Panc1 (cell line): Measurements from ENCODE around the gene TTC28. TPM values are rescaled to one million over a fixed set of nuclear protein-coding genes. Genes with fewer than 3 reads are reported as not detected.
"Not testable (repeated sequence)": the region's sequence is repeated elsewhere in the genome, so short reads cannot be mapped to it uniquely, and the experiment has no call there.

ENCODE experiments used
- ATAC-seq: fragments of 200-7000 bp; cut with Tn5 transposase; 2 replicates; pipeline ENCODE4 v1.9.1; 2020; ENCODE audit warnings: mild to moderate bottlenecking, moderate library complexity
- Bru-seq: library from RNA; stranded (reverse); fragments of 400-500 nt; gene quantifications from one replicate; lab custom pipeline; 2021; lab: Mats Ljungman, UMichigan
- BruChase-seq, 2 experiments: library from RNA; stranded (reverse); fragments of 400-500 nt; gene quantifications; one replicate each; lab custom pipeline; 2021; lab: Mats Ljungman, UMichigan
- BruUV-seq: library from RNA; stranded (reverse); fragments of 400-500 nt; replicated peaks from 2 replicates; lab custom pipeline; 2021; lab: Mats Ljungman, UMichigan
- CTCF ChIA-PET: fragments of 300-600 bp; sonication (Branson Sonifier 250); formaldehyde crosslinking; loops from one replicate; lab custom pipeline; 2022; ENCODE audit warnings: antibody characterized with exemption; lab: Charles Lee
- POLR2A ChIA-PET: fragments of 300-600 bp; sonication (Branson Sonifier 250); formaldehyde crosslinking; loops from one replicate; lab custom pipeline; 2022; ENCODE audit warnings: antibody characterized with exemption; lab: Charles Lee
- DNase-seq: peaks from one replicate; pipeline ENCODE4 v3.0.0-alpha.2; 2010; ENCODE audit warnings: low read depth, low spot score
- H3K27ac ChIP-seq: 2 replicates; pipeline ENCODE4 v1.5.1; 2011; ENCODE audit warnings: mild to moderate bottlenecking, low read length, inconsistent platforms
- H3K27me3 ChIP-seq: fragments of 200-500 bp; sonication (Bioruptor generic); 2 replicates; pipeline ENCODE4 v1.6.0; 2014; ENCODE audit warnings: low read length, inconsistent platforms; ENCODE audit not compliant: control insufficient read depth, insufficient read depth
- H3K36me3 ChIP-seq: fragments of 200-500 bp; sonication (Bioruptor generic); 2 replicates; pipeline ENCODE4 v1.5.1; 2014; ENCODE audit warnings: inconsistent platforms, mild to moderate bottlenecking, low read length, moderate library complexity; ENCODE audit not compliant: control insufficient read depth, insufficient read depth
- H3K4me1 ChIP-seq: 2 replicates; pipeline ENCODE4 v1.5.1; 2011; ENCODE audit warnings: inconsistent platforms, mild to moderate bottlenecking, low read length, moderate library complexity; ENCODE audit not compliant: control insufficient read depth, insufficient read depth
- H3K4me3 ChIP-seq, 2 experiments: 2 replicates each; pipeline ENCODE4 v1.5.1; 2011 to 2012; ENCODE audit warnings: low read depth in 2 of 2, low read length in 2 of 2, mild to moderate bottlenecking in 2 of 2, inconsistent platforms in 1 of 2, moderate library complexity in 1 of 2
- H3K9me3 ChIP-seq: fragments of 200-500 bp; sonication (Bioruptor generic); 2 replicates; pipeline ENCODE4 v1.5.1; 2014; ENCODE audit warnings: low read depth, mild to moderate bottlenecking, inconsistent platforms, low read length, moderate library complexity; ENCODE audit not compliant: control insufficient read depth, insufficient read depth
- POLR2AphosphoS5 ChIP-seq: IDR thresholded peaks from 2 replicates; pipeline ENCODE4 v1.6.1; 2012; ENCODE audit warnings: mild to moderate bottlenecking, low read depth, low read length, moderate library complexity
- SIN3A ChIP-seq: IDR thresholded peaks from 2 replicates; pipeline ENCODE4 v1.6.1; 2012; ENCODE audit warnings: low read depth, mild to moderate bottlenecking, low read length, moderate library complexity, borderline replicate concordance; ENCODE audit not compliant: insufficient read depth
- TCF7L2 ChIP-seq: IDR thresholded peaks from 2 replicates; pipeline ENCODE4 v1.6.1; 2011; ENCODE audit warnings: mild to moderate bottlenecking, low read depth, low read length, inconsistent platforms
- in situ Hi-C: cut with HindIII; loops from 2 replicates; pipeline ENCODE4 v1.10.0; 2016; ENCODE audit warnings: low sequenced_read_pairs, low pct_unique_long_range_greater_than_20kb
- intact Hi-C: fragments of 100-400 bp; cut with micrococcal nuclease; formaldehyde crosslinking; loops from one replicate; pipeline ENCODE4 v1.10.0; 2022; ENCODE audit not compliant: unreplicated experiment
- long read RNA-seq: library from polyadenylated mRNA; unstranded; transcript quantifications from one replicate; pipeline ENCODE4 v2.0.0, GENCODE V29; 2021; ENCODE audit not compliant: unreplicated experiment
- polyA plus RNA-seq: library from polyadenylated mRNA; unstranded; fragments of >200 nt; gene quantifications from one replicate; pipeline ENCODE4 v1.2.1, GENCODE V29; 2012; ENCODE audit warnings: missing spikeins; ENCODE audit not compliant: insufficient read length
- total RNA-seq: library from RNA; stranded (reverse); gene quantifications from one replicate; pipeline ENCODE4 v1.2.1, GENCODE V29; 2021; ENCODE audit not compliant: unreplicated experiment
- TF ChIP-seq, protein P1 (sequence below): fragments of 450-650 bp; IDR thresholded peaks from 2 replicates; pipeline ENCODE4 v1.5.1; 2017; ENCODE audit warnings: mild to moderate bottlenecking
- TF ChIP-seq, protein P2 (sequence below), 2 experiments: IDR thresholded peaks; 2 replicates each; pipeline ENCODE4 v1.6.1; 2011 to 2012; ENCODE audit warnings: low read depth in 2 of 2, control low read depth in 1 of 2, low read length in 1 of 2, mild to moderate bottlenecking in 1 of 2, moderate library complexity in 1 of 2; ENCODE audit not compliant: insufficient read depth in 1 of 2

The TTC28 gene
- total RNA-seq (24.8 TPM), Bru-seq, nascent RNA (percentile 73 among the genes with signal in this experiment), BruChase-seq, experiment 1, labeled RNA remaining after a 2-hour chase (percentile 69 among the genes with signal in this experiment), BruChase-seq, experiment 2, labeled RNA remaining after a 6-hour chase (percentile 65 among the genes with signal in this experiment)
- 12.4 TPM for polyA plus RNA-seq
- long read RNA-seq, partial matches to known transcripts, result 3 of 23 reads
- long read RNA-seq, other reads (novel, unspliced or antisense), result 19 of 23 reads

DNA sequence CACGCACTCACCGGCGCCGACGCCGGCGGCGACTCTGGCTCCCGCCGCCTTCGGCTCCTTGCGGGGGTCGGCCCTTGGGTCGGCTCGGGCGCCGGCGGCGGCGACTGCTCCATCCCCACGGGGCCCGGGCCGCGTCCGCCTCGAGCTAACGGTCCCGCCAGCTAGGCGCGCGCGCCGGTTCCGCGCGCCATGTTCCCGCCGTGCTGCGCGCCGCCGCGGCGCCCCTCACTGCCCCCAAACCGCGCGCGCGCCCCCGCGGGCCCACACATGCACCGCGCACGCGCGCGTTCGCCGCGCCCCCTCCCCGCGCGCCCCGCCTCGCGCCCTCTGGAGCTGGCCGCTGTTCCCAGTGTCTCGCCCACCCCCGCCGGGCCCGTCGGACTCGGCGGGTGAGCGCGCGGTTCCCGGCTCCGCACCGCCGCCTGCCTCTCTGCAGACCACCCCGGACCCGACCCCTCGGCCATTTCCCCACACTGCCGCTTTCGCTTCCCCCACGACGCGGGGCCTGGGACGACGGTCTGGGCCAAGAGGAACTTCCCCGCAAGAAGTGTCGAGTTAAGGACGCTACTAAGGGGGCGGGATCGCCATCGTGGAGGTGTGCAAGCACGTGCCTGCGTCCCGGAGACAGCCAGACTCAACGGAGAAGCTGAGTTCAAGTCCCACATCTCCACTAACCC, at the start of gene TTC28:
TSS of gene TTC28 (minus strand) at position 230 of the 677 bp plus-strand sequence. CDS start at position 113, 117 bp downstream.
- H3K4me1 ChIP-seq, H3K27me3 ChIP-seq, intact Hi-C loops, BruUV-seq, H3K9me3 ChIP-seq, POLR2A ChIA-PET, DNase-seq, in situ Hi-C loops, H3K36me3 ChIP-seq: not testable (repeated sequence)
- CTCF ChIA-PET, result interaction anchor here (0.7 kb wide), 1 partner anchor 105 kb away, joined by 3 read pairs; no protein-coding TSS in a partner anchor
- ATAC-seq, result peak; percentile 68; the same call in 1 of the 2 replicates
- Histone ChIP-seq H3K27ac (peak within 1 kb of the TSS; percentile 68), H3K4me3 (peak within 1 kb of the TSS; percentile 70 to 81)

DNA sequence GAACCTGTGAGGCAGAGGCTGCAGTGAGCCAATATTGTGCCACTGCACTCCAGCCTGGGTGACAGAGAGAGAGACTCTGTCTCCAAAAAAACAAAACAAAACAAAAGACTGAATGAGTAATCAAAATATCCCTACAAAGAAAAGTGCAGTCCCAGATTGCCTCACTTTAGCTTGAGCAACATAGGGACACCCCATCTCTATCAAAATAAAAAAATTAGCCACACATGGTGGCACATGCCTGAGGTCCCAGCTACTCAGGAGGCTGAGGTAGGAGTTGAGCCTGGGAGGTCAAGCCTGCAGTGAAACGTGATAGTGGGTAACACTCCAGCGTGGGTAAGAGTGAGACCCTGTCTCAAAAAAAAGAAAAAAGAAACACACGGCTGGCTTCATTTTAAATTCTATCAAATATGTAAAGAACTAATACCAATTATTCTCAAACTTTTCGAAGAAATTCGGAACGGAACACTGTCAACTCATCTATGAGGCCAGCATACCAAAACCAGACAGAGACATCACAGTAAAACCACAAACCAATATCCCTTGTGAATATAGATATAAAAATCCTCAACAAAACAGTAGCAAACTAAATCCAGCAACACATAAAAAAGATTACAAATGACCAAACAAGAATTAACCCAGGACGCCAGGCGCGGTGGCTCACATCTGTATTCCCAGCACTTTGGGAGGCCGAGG, 49.1 kb upstream of the TTC28 start:
- CTCF ChIA-PET, result no interaction called here
- intact Hi-C loops, result no loop called here
- no TSS peak for BruUV-seq
- TF ChIP-seq, protein P1, sequence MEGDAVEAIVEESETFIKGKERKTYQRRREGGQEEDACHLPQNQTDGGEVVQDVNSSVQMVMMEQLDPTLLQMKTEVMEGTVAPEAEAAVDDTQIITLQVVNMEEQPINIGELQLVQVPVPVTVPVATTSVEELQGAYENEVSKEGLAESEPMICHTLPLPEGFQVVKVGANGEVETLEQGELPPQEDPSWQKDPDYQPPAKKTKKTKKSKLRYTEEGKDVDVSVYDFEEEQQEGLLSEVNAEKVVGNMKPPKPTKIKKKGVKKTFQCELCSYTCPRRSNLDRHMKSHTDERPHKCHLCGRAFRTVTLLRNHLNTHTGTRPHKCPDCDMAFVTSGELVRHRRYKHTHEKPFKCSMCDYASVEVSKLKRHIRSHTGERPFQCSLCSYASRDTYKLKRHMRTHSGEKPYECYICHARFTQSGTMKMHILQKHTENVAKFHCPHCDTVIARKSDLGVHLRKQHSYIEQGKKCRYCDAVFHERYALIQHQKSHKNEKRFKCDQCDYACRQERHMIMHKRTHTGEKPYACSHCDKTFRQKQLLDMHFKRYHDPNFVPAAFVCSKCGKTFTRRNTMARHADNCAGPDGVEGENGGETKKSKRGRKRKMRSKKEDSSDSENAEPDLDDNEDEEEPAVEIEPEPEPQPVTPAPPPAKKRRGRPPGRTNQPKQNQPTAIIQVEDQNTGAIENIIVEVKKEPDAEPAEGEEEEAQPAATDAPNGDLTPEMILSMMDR, result no peak
- TF ChIP-seq POLR2AphosphoS5 (no peak), TCF7L2 (no peak), SIN3A (no peak)
- TF ChIP-seq, protein P2, sequence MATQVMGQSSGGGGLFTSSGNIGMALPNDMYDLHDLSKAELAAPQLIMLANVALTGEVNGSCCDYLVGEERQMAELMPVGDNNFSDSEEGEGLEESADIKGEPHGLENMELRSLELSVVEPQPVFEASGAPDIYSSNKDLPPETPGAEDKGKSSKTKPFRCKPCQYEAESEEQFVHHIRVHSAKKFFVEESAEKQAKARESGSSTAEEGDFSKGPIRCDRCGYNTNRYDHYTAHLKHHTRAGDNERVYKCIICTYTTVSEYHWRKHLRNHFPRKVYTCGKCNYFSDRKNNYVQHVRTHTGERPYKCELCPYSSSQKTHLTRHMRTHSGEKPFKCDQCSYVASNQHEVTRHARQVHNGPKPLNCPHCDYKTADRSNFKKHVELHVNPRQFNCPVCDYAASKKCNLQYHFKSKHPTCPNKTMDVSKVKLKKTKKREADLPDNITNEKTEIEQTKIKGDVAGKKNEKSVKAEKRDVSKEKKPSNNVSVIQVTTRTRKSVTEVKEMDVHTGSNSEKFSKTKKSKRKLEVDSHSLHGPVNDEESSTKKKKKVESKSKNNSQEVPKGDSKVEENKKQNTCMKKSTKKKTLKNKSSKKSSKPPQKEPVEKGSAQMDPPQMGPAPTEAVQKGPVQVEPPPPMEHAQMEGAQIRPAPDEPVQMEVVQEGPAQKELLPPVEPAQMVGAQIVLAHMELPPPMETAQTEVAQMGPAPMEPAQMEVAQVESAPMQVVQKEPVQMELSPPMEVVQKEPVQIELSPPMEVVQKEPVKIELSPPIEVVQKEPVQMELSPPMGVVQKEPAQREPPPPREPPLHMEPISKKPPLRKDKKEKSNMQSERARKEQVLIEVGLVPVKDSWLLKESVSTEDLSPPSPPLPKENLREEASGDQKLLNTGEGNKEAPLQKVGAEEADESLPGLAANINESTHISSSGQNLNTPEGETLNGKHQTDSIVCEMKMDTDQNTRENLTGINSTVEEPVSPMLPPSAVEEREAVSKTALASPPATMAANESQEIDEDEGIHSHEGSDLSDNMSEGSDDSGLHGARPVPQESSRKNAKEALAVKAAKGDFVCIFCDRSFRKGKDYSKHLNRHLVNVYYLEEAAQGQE (IDR thresholded peaks at IDR 0.05; ENCODE audit: insufficient read depth in 1 of 2, low read depth in 2 of 2, low read length in 1 of 2), result no peak
- Histone ChIP-seq H3K9me3 (no peaks in the 10 kb centered on the region), H3K36me3 (no peaks in the 10 kb centered on the region), H3K27ac (no peak overlapping the region), H3K27me3 (no peaks in the 10 kb centered on the region), H3K4me3 (no peak overlapping the region), H3K4me1 (no peaks in the 10 kb centered on the region)
- no peak for ATAC-seq
- POLR2A ChIA-PET, result no interaction called here
- no peak for DNase-seq
- in situ Hi-C loops, result no loop called here
